ENCODE measurements around the gene NECTIN1. TPM values are rescaled to one million over a fixed set of nuclear protein-coding genes. Genes with fewer than 3 reads are reported as not detected.

NECTIN1 gene
- total and polyA plus RNA-seq, 5 donors from 2014 or later, result 0.18 to 2.3 TPM; not detected in 3

DNA sequence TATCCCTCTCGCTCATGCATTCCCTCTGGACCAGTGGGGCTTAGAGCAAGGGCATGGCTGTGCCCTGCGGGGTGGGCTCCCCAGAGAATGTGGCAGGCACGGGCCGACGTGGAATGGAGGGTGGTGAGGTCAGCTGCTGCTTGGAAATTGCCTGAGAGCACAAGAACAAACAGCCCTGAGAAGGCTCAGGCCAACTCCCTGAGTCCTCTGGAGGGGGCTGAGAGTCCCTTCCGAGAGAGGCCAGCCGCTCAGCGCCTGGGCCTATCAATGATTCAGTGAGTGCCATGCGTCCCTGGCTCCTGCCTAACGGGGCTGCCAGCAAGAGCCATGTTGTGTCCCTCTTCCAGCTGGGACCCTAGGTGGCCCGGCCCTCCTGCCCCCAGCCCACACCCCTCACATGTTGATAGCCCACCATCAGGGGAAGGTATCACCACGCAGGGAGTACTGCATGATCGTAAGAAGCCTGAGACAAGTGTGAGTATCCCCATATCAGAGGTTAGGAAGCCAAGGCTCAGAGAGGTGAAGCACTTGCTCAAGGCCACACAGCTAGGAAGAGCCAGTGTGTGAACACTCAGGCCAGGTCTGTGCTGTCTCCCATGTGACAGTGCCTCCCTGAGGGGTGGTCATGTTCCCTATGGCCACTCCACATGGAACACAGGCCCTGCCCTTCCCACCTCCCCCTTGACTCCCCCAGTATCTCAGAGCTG, 55.8 kb downstream of the NECTIN1 start:
- no peaks in the 10 kb centered on the region for H3K9me3 Mint-ChIP-seq
- DNase-seq, result no peak
- H3K4me1 Mint-ChIP-seq, result peaks cover 0 to 4% (median 0%) of the 10 kb centered on the region in 4 donors
- H3K27ac Mint-ChIP-seq, result no peak overlapping the region
- Histone ChIP-seq H3K4me1 (ENCODE audit: control insufficient read depth, insufficient read depth, low read length, poor library complexity, severe bottlenecking) (no peaks in the 10 kb centered on the region), H3K9me3 (ENCODE audit: control insufficient read depth in 2 of 2, low read length in 2 of 2) (no peaks in the 10 kb centered on the region), H3K27ac (ENCODE audit: insufficient read depth, low read length, poor library complexity, severe bottlenecking) (no peak overlapping the region), H3K27me3 (ENCODE audit: control insufficient read depth, insufficient read depth, low read length) (no peaks in the 10 kb centered on the region), H3K4me3 (ENCODE audit: low read depth, low read length) (no peak overlapping the region), H3K36me3 (ENCODE audit: control insufficient read depth, insufficient read depth, low read length) (no peaks in the 10 kb centered on the region)
- H3K36me3 Mint-ChIP-seq, result no peaks in the 10 kb centered on the region
- H3K27me3 Mint-ChIP-seq, result no peaks in the 10 kb centered on the region
- peak in 1 of 2 donors; percentile 10 for ATAC-seq (ENCODE audit: low read depth in 2 of 2)
- H3K4me3 Mint-ChIP-seq, result no peak overlapping the region

DNA sequence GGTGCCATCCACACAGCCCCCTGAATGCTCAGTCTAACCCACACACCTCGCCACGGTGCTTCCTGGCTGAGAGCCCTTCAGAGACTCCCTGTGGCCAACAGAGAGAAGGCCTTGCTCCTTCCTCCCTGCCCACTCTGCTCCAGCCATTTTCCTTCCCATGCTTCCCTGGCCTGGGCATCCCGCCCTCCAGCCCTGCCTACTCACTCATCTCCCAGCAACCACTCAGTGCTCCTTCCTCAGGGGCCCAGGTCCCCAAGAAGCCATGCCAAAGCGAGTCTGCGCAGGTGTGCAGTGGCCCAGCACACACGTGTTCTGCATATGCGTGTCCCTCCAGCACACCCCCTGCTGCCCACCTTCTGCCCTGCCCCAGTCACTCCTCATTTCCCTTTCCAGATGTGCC, 56.4 kb downstream of the NECTIN1 start:
- H3K27me3 Mint-ChIP-seq, result no peaks in the 10 kb centered on the region
- no peak for DNase-seq
- no peaks in the 10 kb centered on the region for H3K9me3 Mint-ChIP-seq
- no peak overlapping the region for H3K27ac Mint-ChIP-seq
- no peaks in the 10 kb centered on the region for H3K36me3 ChIP-seq (ENCODE audit: control insufficient read depth, insufficient read depth, low read length)
- H3K27me3 ChIP-seq (ENCODE audit: control insufficient read depth, insufficient read depth, low read length), result no peaks in the 10 kb centered on the region
- no peak for ATAC-seq (ENCODE audit: low read depth in 2 of 2)
- no peaks in the 10 kb centered on the region for H3K4me1 ChIP-seq (ENCODE audit: control insufficient read depth, insufficient read depth, low read length, poor library complexity, severe bottlenecking)
- H3K4me3 ChIP-seq (ENCODE audit: low read depth, low read length), result no peak overlapping the region
- H3K4me3 Mint-ChIP-seq, result no peak overlapping the region
- no peaks in the 10 kb centered on the region for H3K36me3 Mint-ChIP-seq
- peaks cover 0 to 4% (median 0%) of the 10 kb centered on the region in 4 donors for H3K4me1 Mint-ChIP-seq
- no peak overlapping the region for H3K27ac ChIP-seq (ENCODE audit: insufficient read depth, low read length, poor library complexity, severe bottlenecking)
- H3K9me3 ChIP-seq (ENCODE audit: control insufficient read depth in 2 of 2, low read length in 2 of 2), result no peaks in the 10 kb centered on the region

GRCh38 chr11:119671561-119672015, 57.4 kb downstream of the NECTIN1 start:
- Histone ChIP-seq H3K36me3 (ENCODE audit: control insufficient read depth, insufficient read depth, low read length) (no peaks in the 10 kb centered on the region), H3K27ac (ENCODE audit: insufficient read depth, low read length, poor library complexity, severe bottlenecking) (no peak overlapping the region), H3K4me3 (ENCODE audit: low read depth, low read length) (no peak overlapping the region), H3K9me3 (ENCODE audit: control insufficient read depth in 2 of 2, low read length in 2 of 2) (no peaks in the 10 kb centered on the region), H3K27me3 (ENCODE audit: control insufficient read depth, insufficient read depth, low read length) (no peaks in the 10 kb centered on the region), H3K4me1 (ENCODE audit: control insufficient read depth, insufficient read depth, low read length, poor library complexity, severe bottlenecking) (no peaks in the 10 kb centered on the region)
- ATAC-seq (ENCODE audit: low read depth in 2 of 2) (no peak), DNase-seq (no peak)
- Mint-ChIP-seq H3K27me3 (peaks cover under 1% of the 10 kb centered on the region), H3K4me3 (no peak overlapping the region), H3K4me1 (peaks cover 0 to 4% (median 0%) of the 10 kb centered on the region in 4 donors), H3K36me3 (no peaks in the 10 kb centered on the region), H3K9me3 (no peaks in the 10 kb centered on the region), H3K27ac (no peak overlapping the region)

GRCh38 chr11:119671051-119671450, 57.9 kb downstream of the NECTIN1 start:
- Mint-ChIP-seq H3K27me3 (peaks cover 6% of the 10 kb centered on the region), H3K27ac (no peak overlapping the region), H3K36me3 (no peaks in the 10 kb centered on the region), H3K4me1 (peaks cover 0 to 4% (median 0%) of the 10 kb centered on the region in 4 donors), H3K4me3 (no peak overlapping the region), H3K9me3 (no peaks in the 10 kb centered on the region)
- no peaks in the 10 kb centered on the region for H3K9me3 ChIP-seq (ENCODE audit: control insufficient read depth in 2 of 2, low read length in 2 of 2)
- H3K36me3 ChIP-seq (ENCODE audit: control insufficient read depth, insufficient read depth, low read length), result no peaks in the 10 kb centered on the region
- H3K4me3 ChIP-seq (ENCODE audit: low read depth, low read length), result no peak overlapping the region
- H3K27ac ChIP-seq (ENCODE audit: insufficient read depth, low read length, poor library complexity, severe bottlenecking), result no peak overlapping the region
- H3K4me1 ChIP-seq (ENCODE audit: control insufficient read depth, insufficient read depth, low read length, poor library complexity, severe bottlenecking), result no peaks in the 10 kb centered on the region
- no peak for ATAC-seq (ENCODE audit: low read depth in 2 of 2)
- DNase-seq, result no peak
- H3K27me3 ChIP-seq (ENCODE audit: control insufficient read depth, insufficient read depth, low read length), result no peaks in the 10 kb centered on the region

GRCh38 chr11:119669487-119669886, 59.5 kb downstream of the NECTIN1 start:
- DNase-seq, result no peak
- Mint-ChIP-seq H3K27me3 (peaks cover 8% of the 10 kb centered on the region), H3K36me3 (no peaks in the 10 kb centered on the region), H3K4me1 (peaks cover 0 to 4% (median 0%) of the 10 kb centered on the region in 4 donors), H3K9me3 (no peaks in the 10 kb centered on the region), H3K4me3 (no peak overlapping the region), H3K27ac (no peak overlapping the region)
- no peaks in the 10 kb centered on the region for H3K27me3 ChIP-seq (ENCODE audit: control insufficient read depth, insufficient read depth, low read length)
- no peak overlapping the region for H3K27ac ChIP-seq (ENCODE audit: insufficient read depth, low read length, poor library complexity, severe bottlenecking)
- no peak for ATAC-seq (ENCODE audit: low read depth in 2 of 2)
- H3K4me3 ChIP-seq (ENCODE audit: low read depth, low read length), result no peak overlapping the region
- H3K9me3 ChIP-seq (ENCODE audit: control insufficient read depth in 2 of 2, low read length in 2 of 2), result no peaks in the 10 kb centered on the region
- H3K36me3 ChIP-seq (ENCODE audit: control insufficient read depth, insufficient read depth, low read length), result no peaks in the 10 kb centered on the region
- H3K4me1 ChIP-seq (ENCODE audit: control insufficient read depth, insufficient read depth, low read length, poor library complexity, severe bottlenecking), result no peaks in the 10 kb centered on the region

DNA sequence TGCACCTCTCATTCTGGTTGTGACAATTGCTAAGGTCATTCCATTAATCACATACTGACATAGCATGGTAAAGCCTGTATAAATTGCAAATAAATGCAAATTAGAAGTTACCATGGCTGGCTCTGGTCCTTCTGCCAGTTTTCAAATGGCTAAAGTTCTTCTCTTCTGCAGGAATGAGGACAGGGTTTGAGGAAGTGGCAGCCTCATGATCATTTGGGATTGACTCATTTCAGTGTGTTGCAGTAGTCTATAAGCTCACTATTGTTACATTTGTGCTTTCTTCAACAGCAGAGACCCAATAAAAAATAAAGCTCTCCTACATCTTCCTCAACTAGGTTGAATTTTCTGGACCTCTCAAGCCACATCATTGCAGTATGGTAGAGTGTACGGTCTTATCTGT, 60.3 kb downstream of the NECTIN1 start:
- Histone ChIP-seq H3K27ac (ENCODE audit: insufficient read depth, low read length, poor library complexity, severe bottlenecking) (no peak overlapping the region), H3K27me3 (ENCODE audit: control insufficient read depth, insufficient read depth, low read length) (no peaks in the 10 kb centered on the region), H3K9me3 (ENCODE audit: control insufficient read depth in 2 of 2, low read length in 2 of 2) (no peaks in the 10 kb centered on the region), H3K4me3 (ENCODE audit: low read depth, low read length) (no peak overlapping the region), H3K36me3 (ENCODE audit: control insufficient read depth, insufficient read depth, low read length) (no peaks in the 10 kb centered on the region), H3K4me1 (ENCODE audit: control insufficient read depth, insufficient read depth, low read length, poor library complexity, severe bottlenecking) (no peaks in the 10 kb centered on the region)
- H3K27me3 Mint-ChIP-seq, result peaks cover 8% of the 10 kb centered on the region
- no peak overlapping the region for H3K4me3 Mint-ChIP-seq
- no peak overlapping the region for H3K27ac Mint-ChIP-seq
- H3K4me1 Mint-ChIP-seq, result peaks cover 0 to under 1% (median 0%) of the 10 kb centered on the region in 4 donors
- no peaks in the 10 kb centered on the region for H3K36me3 Mint-ChIP-seq
- no peaks in the 10 kb centered on the region for H3K9me3 Mint-ChIP-seq
- no peak for DNase-seq
- no peak for ATAC-seq (ENCODE audit: low read depth in 2 of 2)

DNA sequence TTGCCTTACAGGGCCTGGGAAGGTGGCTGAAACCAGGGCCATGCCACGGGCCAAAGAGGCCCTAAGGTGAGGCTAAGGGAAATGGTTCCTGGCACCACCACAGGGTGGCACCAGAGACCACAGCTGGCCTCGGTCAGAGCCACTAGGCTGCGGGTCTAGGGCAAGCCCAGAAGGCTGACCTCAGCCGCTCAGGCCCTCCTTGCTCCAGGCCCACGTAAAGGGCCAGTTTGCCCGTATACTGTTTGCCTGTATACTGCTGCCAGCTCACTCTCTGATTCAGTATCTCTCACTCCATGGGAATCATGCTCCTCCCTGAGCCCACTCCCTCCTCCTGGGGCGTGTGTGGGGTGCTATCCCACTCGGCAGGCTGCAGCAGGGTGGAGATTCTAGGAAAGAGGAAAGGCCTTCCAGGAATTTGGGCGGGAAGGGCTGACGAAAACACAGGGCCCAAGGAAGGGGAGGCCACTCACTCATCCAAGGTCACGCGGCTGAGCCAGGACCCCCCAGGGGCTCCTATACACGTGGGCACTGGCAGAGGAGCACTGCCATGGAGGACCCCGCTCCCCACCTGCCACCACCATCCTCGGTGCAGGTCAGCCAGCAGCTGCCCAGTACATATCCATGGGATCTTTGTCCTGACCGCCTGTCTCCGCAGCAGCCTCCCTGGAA, 62.4 kb downstream of the NECTIN1 start:
- Histone ChIP-seq H3K4me3 (ENCODE audit: low read depth, low read length) (no peak overlapping the region), H3K4me1 (ENCODE audit: control insufficient read depth, insufficient read depth, low read length, poor library complexity, severe bottlenecking) (no peaks in the 10 kb centered on the region), H3K27me3 (ENCODE audit: control insufficient read depth, insufficient read depth, low read length) (no peaks in the 10 kb centered on the region), H3K36me3 (ENCODE audit: control insufficient read depth, insufficient read depth, low read length) (no peaks in the 10 kb centered on the region), H3K9me3 (ENCODE audit: control insufficient read depth in 2 of 2, low read length in 2 of 2) (no peaks in the 10 kb centered on the region), H3K27ac (ENCODE audit: insufficient read depth, low read length, poor library complexity, severe bottlenecking) (no peak overlapping the region)
- H3K27ac Mint-ChIP-seq, result no peak overlapping the region
- H3K9me3 Mint-ChIP-seq, result no peaks in the 10 kb centered on the region
- H3K4me3 Mint-ChIP-seq, result no peak overlapping the region
- no peaks in the 10 kb centered on the region for H3K4me1 Mint-ChIP-seq
- peak in 1 of 2 donors; percentile 44 for ATAC-seq (ENCODE audit: low read depth in 2 of 2)
- DNase-seq, result peak; percentile 16 to 32 (median 17)
- peaks cover 8% of the 10 kb centered on the region for H3K27me3 Mint-ChIP-seq
- no peaks in the 10 kb centered on the region for H3K36me3 Mint-ChIP-seq

GRCh38 chr11:119666061-119666460, 62.9 kb downstream of the NECTIN1 start:
- ATAC-seq (ENCODE audit: low read depth in 2 of 2), result no peak
- H3K4me1 Mint-ChIP-seq, result no peaks in the 10 kb centered on the region
- H3K36me3 Mint-ChIP-seq, result no peaks in the 10 kb centered on the region

More at GRCh38 chr11:119666061-119666460, 62.9 kb downstream of the NECTIN1 start:
- Histone ChIP-seq H3K9me3 (ENCODE audit: control insufficient read depth in 2 of 2, low read length in 2 of 2) (no peaks in the 10 kb centered on the region), H3K4me1 (ENCODE audit: control insufficient read depth, insufficient read depth, low read length, poor library complexity, severe bottlenecking) (no peaks in the 10 kb centered on the region), H3K4me3 (ENCODE audit: low read depth, low read length) (no peak overlapping the region), H3K27me3 (ENCODE audit: control insufficient read depth, insufficient read depth, low read length) (no peaks in the 10 kb centered on the region), H3K36me3 (ENCODE audit: control insufficient read depth, insufficient read depth, low read length) (no peaks in the 10 kb centered on the region), H3K27ac (ENCODE audit: insufficient read depth, low read length, poor library complexity, severe bottlenecking) (no peak overlapping the region)
- DNase-seq, result no peak
- no peak overlapping the region for H3K4me3 Mint-ChIP-seq
- H3K27ac Mint-ChIP-seq, result peak overlapping the region in 1 of 3 donors; percentile 44
- no peaks in the 10 kb centered on the region for H3K9me3 Mint-ChIP-seq
- H3K27me3 Mint-ChIP-seq, result peaks cover 8% of the 10 kb centered on the region

Measured in CD4-positive, CD25-positive, alpha-beta regulatory T cell (primary cell).